ENCODE results near the gene GPR89A.
"Not testable (repeated sequence)": the region's sequence is repeated elsewhere in the genome, so short reads cannot be mapped to it uniquely, and the experiment has no call there.

Gene GPR89A

DNA sequence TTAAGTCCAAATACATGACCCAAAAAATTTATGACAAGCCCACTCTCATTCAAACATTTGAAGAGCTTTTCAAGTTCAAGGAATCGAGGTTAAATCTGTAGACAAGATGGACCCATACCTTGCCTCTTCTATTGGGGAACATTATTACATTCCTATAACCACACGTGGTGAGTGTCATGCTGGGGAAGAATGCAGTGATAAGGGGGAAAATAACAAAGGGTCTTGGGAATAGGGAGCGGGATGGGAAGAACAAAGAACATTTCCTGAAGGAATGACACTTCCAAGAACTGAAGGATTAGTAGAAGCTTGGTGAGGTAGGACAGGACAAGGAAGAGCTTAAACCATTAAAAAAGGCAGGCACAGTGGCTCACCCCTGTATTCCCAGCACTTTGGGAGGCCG lies 80.5 kb downstream of the GPR89A start:
- DNase-seq = no peak

DNA sequence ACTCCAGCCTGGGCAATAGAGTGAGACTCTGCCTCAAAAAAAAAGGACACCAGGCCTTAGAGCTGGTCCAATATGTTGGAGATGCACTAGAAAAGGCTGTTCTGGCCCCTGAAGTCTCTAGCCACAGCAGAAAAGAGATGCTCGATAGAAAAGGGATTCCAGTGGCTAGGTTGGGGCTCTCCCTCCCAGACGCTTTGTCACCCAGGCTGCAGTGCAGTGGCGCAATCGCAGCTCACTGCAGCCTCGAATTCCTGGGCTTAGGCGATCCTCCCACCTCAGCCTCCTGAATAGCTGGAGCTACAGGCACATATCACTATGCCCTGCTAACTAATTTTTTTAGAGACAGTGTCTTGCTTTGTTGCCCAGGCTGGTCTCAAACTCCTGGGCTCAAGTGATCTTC lies 81.1 kb downstream of the GPR89A start:
- DNase-seq = no peak

DNA sequence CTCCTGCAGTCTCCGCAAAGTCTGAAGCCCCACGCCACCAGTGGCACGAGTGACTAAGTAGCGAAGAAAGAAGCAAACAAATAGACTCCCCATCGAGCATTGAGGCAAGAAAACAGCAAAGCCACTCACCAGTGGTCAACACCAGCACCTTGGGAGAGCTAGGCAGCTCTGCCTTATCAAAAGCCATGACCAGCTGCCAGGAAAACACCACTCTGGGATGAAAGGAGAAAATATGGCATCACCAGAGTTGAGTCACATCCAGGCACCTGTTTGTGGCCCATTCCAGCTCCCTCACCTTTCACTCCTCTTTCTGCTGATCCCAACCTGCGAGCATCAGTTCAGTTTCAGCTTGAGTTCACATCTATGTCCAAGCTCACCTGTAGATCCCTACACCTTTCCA lies 82.1 kb downstream of the GPR89A start:
- DNase-seq = no peak

DNA sequence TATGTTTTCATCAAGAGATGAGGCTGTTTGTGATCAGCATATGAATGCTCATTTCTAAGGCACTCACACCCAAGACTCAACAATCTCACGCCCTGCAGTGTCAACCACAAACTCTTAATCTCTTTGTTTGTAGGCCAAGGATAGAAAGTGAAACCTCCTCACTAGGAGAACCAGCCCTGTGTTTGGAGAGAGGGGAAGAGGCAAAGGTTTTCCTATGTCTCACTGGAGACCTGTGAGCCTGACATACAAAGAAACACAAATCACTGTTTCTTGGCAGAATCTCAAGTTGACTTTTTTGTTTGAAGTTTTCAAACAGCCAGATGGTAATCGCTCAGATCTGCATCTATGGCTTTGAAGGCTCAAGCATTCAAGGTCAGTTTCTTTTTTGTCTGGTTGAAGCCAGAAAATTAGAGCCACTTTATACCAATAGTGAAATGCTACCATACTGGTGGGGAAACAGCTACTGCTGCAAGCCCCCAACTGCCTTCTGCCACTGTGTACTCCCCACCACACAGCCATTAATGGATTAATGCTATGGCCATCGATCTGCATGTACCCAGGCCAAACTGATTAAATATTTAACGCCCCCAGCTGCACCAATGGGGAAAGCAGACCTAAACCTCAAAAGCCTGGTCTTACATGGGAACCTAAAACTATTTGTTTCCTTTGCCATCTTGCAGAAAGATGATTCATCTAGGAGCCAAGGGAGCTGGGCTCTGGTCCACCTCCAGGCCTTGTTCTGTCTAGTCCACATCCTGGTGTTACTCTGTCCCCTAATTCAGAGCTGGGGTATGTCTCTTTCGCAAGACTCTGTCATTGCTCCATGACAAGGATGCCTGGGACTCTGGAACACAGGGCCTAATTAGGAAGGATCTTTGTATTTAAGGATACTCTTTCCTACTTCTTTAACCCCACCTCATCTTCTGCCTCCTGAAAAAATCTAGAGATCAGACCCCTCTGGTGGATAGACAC lies 83.1 kb downstream of the GPR89A start:
- no peak for DNase-seq

DNA sequence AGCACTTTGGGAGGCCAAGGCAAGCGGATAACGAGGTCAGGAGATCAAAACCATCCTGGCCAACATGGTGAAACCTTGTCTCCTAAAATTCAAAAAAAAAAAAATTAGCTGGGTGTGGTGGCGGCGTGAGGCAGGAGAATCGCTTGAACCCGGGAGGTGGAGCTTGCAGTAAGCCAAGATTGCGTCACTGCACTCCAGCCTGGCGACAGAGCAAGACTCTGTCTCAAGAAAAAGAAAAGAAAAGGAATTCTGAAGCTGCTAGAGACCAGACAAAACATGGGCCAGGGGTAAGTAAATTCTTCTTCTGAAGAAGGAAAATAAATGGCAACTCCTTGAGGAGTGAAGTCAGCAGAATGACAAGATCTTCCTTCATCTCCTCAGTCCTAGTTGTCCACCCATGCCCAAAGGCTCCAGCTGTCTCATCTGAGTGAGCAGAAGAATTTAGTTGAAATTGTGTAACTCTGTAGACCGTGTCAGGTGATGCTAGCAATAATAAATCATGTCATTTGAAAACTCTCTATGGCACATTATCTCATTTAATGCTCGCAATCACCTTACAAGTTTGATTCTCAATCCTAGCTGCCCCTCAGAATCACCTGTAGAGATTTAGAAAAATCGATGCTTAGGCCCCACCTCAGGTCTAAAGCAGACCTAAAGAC lies 85.1 kb downstream of the GPR89A start:
- DNase-seq = no peak

DNA sequence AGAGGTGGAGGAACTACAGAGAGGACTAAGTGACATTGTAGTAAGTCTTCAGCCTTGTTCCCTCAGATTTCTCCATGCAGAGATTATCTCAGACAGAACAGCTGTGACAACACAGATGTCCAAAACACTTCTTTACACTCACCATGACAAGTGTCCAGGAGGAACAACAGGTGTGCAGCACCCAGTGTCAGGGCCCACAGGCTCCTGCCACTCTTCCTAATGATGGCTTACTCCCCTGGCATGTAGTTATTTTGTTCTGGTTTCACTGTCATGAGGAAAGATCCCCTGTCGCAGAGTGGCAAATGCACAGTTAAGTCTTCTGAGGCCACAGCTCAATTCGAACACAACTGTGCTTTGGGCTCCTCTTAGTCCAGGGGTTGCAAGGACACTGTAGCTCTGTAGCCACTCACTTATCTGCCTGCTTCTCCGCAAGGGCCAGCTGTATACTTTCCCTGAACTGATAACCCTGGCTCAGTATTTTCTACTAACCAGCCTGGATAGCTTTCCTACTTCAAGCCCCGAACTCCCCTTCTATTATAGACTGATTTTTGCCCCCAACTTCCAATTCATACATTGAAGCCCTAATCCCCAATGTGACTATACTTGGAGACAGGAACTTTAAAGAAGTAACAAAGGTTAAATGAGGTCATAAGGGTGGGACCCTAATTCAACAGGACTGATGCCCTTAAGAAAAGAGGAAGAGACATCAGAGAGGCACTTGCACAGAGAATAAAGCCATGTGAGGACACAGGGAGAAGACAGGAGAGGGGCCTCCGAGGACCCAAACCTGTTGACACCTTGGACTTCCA lies 88.2 kb downstream of the GPR89A start:
- DNase-seq = no peak

DNA sequence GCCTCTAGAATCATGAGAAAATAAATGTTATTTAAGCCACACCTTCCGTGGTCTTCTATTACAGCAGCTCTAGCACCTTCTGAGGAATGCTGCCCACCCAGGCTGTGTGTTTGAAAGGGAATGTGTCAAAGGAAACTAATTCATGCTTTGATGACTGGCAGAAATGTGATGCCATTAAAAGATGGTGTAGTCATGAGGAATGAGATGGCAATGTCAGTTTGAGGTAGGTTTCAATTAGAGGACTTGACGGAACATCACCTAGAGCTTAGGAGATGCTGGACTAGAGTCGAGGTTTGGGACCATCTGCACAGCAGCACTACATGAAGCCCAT lies 88.8 kb downstream of the GPR89A start:
- no peak for DNase-seq

DNA sequence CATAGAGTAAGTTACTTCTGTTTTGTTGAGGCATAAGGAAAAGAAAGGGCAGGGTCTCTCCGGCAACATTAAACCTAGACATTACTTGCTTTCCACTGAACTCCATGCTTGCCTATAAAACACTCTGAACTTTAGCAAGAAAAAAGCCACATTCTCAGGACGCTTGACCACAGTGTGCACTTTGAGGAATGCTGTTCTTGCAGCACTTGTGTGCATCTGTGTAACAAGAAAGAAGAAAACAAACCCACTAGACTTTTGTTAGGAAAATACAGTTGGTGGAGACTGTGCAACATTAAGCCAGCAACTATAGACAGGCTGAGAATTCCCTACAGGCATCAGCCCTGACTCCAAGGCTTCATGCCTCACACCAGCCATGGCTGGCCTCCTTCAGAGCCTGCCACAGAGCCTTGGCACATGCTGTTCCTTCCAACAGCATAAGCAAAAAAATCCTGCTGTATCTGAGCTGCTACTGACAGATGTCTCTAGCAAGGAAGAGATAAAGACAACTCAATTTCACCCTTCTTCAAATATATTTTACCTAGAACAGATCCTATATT lies 93.6 kb downstream of the GPR89A start:
- DNase-seq = no peak

DNA sequence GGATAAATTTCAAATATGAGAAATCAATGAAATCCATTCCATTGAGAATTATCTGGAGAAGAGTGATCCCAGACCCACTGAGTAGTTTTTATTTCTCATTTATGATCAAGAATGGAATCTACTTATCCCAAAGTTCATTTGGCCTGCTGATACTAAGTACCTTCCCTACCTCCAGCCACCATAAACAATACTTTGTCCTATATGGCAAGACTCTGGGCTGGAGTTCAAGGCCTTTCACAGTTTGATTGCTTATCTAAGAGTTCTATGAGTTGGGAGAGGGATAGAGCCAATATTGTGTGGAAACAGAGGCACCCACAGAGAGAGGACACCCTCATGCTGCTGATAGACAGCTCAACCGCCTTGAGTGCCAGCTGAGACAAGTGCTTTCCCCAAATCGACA lies 94.3 kb downstream of the GPR89A start:
- DNase-seq = no peak

DNA sequence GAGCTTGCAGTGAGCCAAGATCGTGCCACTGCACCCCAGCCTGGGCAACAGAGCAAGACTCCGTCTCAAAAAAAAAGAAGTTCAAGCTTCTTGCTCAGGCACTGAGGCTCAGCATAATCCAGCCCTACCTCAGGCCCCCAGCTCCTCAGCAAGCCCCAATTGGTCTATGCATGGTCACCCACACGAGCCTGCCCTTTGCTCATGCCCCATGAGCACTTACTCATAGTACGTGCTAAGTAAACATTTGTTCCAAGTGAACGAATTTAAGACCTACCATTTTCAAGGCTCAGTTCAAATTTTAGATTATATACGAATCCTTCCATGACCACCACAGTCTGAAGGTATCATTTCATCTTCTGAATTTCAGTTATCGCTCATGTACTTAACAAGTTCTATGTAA lies 95.0 kb downstream of the GPR89A start:
- DNase-seq = no peak

DNA sequence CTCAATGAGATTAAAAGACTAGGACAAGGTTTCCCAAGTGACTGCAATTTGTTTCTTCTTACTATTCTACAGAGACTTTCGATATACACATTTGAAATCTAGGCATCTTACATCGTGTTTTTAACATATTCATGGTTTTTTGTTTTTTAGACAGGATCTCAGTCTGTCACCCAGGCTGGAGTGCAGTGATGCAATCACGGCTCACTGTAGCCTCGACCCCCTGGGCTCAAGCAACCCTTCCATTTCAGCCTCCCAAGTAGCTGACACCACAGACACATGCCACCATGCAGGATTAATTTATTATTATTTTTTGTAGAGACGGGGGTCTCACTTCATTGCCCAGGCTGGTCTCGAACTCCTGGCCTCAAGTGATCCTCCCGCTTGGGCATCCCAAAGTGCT lies 97.8 kb downstream of the GPR89A start:
- DNase-seq = no peak

DNA sequence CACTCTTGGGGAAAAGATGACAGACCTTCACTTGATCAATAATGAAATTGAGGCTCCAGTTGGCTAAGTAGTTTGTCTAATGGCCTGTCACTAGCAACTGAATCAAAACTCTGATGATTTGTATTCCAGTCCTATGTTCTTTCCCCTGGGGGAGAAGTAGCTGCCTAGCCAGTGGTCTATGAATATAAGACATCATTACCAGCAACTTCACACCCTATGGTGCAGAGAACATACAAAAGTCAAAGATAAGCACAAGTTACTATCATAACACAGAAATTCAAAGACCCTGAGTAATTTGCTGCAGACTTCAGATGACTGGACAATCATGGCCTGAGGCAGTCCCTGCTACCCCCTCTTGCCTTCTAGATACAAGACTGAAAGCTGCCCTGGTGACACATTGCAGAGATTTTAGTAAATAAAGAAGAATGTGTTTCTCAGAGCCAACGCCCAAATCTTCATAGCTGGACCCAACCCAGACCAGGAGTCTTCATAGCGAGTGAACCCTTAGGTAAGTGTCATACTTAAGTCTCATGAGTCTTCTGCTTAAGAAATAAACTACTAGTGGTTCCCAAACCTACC lies 98.4 kb downstream of the GPR89A start:
- DNase-seq = peak; percentile 60

DNA sequence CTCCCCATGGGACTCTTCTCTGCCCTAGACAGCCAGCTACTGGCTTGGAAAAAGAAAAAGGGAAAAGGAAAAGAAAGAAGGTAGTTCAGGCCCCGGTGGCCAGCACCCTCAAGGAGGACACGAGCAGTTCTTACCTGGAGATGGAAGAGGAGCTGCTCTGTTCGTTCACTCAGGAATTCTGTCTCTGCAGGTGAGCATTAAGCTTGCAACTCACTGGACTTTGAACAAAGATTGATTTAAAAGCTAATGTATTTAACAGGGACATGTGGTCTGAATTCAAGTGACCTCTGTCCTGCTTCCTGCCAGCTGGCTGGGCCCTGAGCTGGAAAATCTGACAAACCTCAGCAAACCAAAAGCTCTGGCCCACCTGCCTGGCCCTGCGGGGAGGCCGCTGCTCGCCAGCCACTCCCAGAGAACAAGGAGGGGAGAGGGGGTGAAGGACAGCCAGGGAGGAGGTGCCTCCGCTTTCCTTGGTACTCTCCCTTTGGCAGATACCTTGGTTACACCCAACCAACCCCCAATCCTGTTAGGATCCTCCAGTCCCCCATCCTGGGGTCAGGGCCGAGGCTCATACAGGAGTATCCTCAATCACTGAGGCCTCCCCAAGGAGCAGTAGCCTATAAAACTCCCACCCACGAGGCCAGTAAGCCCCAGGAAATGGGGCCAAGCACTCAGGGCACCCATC lies 99.5 kb downstream of the GPR89A start, which contains the start of gene PDZK1:
Gene PDZK1, minus strand, starts transcription at position 186 of the 685 bp plus-strand sequence. CDS start 19,347 bp downstream, outside the sequence.
- DNase-seq = no peak

DNA sequence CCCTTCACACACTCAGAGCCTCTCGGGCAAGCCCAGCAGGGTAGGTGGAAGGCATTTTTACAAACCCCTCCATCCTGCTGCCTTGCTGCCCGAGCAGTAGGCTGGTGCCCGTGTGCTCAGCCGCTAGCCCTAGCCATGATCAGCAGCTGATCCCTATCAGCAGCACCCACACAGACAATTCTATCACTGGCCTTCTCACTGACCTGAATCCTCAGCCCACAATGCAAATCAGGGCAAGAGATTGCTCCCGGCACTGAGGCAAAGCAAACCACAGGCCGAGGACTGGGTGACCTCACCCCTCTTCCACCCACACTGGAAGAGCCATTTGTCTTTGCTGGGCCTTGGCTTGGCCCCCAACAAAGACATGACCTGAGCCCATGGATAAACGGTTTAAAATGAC lies 100.3 kb downstream of the GPR89A start:
- DNase-seq = no peak

DNA sequence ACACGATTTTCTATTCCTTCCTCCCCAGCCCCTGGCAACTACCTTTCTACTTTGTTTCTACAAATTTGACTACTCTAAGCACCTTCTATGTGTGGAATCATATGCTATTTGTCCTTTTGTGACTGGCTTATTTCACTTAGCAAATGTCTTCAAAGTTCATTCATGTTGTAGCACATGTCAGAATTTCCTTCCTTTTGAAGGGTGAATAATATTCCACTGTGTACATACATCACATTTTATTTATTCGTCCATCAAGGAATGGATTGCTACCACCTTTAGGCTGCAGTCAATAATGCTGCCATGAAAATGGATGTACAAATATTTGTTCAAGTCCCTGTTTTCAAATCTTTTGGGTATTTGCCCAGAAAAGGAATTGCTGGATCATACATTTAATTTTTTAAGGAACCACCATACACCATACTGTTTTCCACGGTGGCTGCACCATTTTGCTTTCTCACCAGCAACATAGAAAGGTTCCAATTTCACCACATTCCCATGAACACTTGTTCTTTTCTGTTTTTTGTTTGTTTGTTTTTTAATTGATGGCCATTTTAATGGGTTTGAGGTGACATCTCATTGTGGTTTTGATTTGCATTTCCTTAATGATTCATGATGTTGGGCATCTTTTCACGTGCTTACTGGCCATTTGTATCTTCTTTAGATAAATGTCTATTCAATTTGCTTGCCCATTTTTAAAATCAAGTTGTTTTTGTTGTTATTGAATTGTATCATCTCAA lies 102.7 kb downstream of the GPR89A start:
- DNase-seq = no peak

DNA sequence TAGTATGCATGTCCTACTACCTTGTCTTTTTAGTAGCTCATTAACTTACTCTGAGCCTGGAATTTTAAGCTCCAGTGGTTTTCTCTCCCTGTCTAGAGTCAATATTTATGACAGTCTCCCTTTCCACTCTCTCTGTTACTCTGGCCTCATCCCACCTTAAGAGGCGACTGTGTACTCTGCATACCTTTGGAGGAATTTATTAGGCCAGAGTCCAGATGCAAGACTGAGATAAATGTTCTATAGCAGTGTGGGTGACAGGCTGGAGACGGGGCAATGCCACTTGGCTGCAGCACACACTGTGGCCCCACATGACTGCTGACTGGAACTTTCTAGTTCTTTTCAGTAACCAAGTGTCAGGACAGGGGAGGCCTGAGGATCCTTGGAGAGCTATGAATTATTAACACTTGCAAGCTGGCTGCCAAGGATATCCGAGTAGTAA lies 103.4 kb downstream of the GPR89A start:
- DNase-seq = no peak

DNA sequence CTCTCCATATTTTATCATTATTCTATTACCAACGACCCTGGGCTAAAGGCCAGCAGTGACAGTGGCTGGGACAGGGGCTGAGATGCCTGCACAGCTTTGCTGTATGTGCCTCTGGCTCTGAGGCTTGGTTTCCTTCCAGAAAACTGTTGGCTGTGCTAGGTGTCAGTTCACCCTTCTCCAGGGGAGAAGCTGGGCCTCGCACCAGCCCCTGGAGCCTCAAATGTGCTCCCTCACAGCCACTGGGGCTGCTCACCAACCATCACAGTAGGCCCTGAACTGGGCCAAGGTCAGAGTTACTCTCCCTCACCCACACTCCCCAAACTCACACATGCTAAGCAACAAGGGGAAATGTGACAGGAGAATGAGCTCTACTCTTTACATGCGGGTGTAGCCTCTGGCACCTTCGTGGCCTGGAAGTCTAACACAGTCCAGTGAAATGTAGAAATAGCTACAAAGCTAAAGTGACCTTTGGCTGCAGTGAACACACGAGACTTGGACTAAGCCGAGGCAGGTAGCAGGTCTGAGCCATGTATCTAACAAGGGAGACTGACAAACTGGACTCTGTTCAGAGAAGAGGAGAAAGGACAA lies 106.8 kb downstream of the GPR89A start:
- no peak for DNase-seq

DNA sequence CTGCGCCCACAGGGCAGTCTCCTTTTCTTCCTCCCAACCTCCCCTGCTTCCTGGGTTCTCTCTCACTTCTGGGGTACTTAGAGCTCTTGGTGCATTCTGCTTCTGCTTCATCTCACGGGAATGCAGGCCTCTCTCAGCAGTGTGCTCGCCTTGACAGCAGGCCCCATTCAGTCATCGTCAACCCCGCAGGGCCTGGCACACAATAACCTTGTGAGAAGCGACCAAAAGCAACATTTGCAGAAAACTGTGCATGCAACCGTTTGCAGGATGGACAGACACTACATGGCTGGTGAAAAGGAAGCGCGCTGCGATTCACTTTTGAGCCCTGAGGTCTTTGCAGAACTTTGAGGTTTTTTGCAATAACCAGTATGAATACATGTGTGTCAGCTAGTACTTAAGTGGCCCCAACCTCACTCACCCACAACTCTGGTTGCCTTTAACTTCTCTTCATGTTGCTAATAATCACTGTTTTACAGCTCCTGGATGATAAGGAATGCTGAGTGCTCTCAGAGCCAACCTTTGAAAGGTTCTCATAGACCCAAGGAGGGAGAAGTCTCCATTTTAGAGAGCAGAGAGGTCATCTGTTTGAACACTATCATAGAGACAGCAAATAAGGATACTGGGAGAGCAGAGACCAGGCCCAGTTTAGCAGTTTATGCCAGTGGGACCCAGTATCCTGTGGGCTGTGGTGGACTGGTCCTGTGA lies 109.0 kb downstream of the GPR89A start:
- DNase-seq = peak; percentile 40

DNA sequence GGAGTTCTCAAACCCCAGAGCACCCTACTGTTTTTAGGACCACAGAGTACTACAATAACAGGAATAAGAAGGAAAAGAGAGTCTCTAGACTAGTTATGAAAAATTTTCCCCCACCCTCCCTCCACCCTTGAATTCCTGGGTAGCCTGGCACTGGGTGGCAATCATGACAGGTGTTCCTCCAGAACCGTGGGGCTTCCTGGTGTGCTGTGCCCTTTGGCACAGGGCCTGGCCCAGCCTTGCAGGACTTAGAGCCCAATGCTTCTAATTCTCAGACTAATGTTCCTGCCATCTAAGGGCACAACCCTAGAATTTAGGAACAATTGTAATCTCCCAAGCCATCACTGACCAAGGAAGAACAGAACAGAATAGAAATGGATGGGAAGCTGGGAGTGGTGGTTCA lies 110.0 kb downstream of the GPR89A start:
- no peak for DNase-seq

DNA sequence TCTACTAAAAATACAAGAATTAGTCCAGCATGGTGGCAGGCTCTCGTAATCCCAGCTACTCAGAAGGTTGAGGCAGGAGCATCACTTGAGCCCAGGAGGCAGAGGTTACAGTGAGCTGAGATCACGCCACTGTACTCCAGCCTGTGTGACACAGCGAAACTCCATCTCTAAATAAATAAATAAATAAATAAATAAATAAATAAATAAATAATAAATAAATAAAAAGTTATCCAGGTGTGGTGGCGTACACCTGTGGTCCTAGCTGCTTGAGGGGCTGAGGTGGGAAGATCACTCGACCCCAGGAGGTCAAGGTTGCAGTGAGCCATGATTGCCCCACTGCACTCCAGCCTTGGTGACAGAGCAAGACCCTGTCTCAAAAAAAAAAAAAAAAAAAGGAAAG lies 110.7 kb downstream of the GPR89A start:
- not testable (repeated sequence) for DNase-seq
